Erythroblast (primary cell): ENCODE results near the gene PRSS12.

ENCODE experiments used
- GATA1 ChIP-seq: IDR thresholded peaks from 2 replicates; pipeline ENCODE4 v1.6.1; 2011; ENCODE audit warnings: low read depth, mild to moderate bottlenecking, control low read depth, low read length, moderate library complexity
- POLR2A ChIP-seq: IDR thresholded peaks from 2 replicates; pipeline ENCODE4 v1.6.1; 2011; ENCODE audit warnings: mild to moderate bottlenecking, low read length

DNA sequence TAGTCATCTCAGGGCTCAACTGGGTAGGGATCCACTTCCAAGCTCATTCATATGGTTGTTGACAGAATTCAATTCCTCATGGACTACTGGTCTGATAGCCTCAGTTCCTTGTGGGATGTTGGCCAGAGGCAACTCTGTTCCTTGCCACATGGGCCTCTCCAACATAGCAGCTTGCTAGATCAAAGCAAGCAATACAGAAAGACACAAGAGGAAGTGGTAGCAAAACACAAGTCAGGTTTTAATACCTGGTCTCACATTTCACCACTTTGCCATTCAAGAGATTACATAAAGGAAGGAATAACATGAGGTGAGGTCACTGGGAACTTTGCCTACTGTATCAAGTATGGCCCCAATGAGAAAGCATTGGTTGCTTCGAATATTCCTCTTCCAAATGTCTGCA is 79.2 kb downstream of the PRSS12 start:
- TF ChIP-seq POLR2A (no peak), GATA1 (no peak)
